ENCODE results near the gene UBE2E1.
A peak's percentile ranks its signal among the peaks of the same experiment; 100 is the strongest.
"Not testable (repeated sequence)": the region's sequence is repeated elsewhere in the genome, so short reads cannot be mapped to it uniquely, and the experiment has no call there.

The UBE2E1 gene

GRCh38 chr3:23881993-23882392 lies 76.2 kb downstream of the UBE2E1 start:
- DNase-seq (ENCODE audit: low read depth) = not testable (repeated sequence)

- no peak for DNase-seq (ENCODE audit: low read depth)
Observed at GRCh38 chr3:23882487-23882918, 76.7 kb downstream of the UBE2E1 start.

- DNase-seq (ENCODE audit: low read depth) = no peak
Observed at GRCh38 chr3:23884481-23884880, 78.7 kb downstream of the UBE2E1 start.

DNA sequence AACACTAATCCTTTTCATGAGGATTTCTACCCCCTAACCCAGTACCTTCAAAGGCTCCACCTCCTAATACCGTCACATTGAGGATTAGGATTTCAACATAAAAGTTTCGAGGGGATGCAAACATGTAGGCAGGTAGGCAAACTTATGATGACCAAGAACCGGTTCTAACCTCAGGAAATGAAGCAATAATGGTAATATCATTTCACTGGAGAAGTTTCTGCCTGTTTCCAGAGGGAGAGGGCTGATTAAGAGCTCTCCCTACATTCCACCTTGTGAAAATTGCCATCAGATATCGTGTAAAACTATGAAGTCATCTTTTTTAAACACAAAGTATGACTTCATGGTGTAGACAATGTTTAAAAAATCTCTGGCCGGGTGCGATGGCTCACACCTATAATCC lies 79.5 kb downstream of the UBE2E1 start:
- no peak for DNase-seq (ENCODE audit: low read depth)

DNA sequence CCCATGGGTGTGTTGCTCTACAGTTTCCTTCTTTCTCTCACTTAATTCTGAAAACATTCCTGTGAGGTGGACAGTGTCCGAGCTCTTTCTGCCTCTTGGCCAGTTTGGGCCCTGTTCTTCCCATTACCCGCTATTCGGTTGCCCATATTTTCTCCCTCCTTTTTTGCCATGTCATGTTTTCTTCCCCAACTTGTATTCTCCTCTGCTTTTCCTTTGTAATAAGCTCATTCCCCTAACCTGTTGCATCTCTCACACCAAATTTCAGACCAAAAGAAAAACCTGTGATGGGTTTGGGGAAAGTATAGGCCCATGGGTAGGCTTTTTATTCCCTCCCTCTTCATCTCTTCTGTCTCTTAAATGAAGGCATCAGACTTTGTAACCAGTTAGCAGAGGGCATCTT lies 80.6 kb downstream of the UBE2E1 start:
- no peak for DNase-seq (ENCODE audit: low read depth)

DNA sequence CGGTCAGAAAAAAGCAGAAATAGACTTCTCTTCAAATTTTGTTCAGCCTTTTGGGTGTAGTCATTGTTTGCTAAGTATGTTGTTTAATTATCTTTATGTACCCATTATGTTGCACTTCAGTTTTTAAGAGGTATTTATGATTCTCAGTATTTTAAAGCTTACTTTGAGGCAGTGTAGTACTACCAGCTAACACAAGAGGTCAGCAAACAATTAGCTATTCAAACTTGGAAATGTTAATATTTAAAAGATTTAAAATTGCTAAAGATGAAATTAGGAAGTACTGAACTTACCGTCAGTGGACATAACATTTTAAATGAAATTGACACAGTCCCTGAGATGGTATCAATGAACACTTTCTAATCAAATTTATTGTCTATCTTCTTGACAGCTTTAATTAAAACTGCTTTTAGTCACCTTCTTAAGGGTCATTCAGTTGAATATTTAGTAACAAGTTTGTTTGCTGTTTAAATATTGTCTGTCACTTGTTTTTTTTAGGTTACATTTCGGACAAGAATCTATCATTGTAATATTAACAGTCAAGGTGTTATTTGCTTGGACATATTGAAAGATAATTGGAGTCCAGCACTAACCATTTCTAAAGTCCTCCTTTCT lies 83.0 kb downstream of the UBE2E1 start:
- DNase-seq (ENCODE audit: low read depth) = no peak

DNA sequence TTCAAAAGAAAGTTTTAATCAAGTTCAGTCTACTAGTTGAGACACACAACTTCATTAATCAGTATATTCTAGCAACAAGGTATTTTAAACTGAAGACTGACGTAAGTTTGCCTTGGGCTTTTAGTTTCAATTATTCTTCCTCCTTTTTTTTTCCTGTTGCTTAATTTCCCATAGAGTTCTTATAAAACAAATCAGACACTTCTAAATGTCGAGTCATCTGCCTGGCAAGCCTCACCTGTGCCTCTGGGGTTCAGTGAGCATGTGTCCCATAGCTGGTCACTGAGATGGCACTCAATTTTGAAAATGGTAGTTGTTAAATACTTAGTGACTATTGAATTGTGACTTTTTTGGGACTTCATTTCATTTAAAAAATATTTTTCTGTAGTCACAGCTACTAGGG lies 83.6 kb downstream of the UBE2E1 start:
- no peak for DNase-seq (ENCODE audit: low read depth)

DNA sequence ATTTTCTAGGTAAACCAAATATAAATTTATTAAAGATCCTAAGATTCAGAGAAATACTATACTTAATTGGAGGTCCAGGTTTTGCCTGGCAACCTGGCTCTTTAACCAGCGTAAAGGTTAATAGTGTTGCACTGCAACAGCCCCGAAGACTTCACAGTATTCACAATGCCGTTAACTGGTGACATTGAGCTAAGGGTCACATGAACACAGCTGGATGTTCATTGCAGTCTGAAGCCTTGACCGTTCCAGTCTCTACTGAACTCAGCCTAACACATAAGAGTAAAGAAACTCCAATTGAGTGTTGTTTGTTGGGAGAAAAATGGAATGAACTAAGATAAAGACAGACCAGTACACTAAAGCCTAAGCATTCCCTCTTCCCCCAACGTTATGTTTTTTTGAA lies 84.2 kb downstream of the UBE2E1 start:
- DNase-seq (ENCODE audit: low read depth) = no peak

- DNase-seq (ENCODE audit: low read depth) = no peak
Observed at GRCh38 chr3:23894254-23895061, 88.7 kb downstream of the UBE2E1 start.

GRCh38 chr3:23895181-23895580 lies 89.4 kb downstream of the UBE2E1 start:
- DNase-seq (ENCODE audit: low read depth) = no peak

- no peak for DNase-seq (ENCODE audit: low read depth)
Observed at GRCh38 chr3:23900744-23901143, 95.0 kb downstream of the UBE2E1 start.

GRCh38 chr3:23904545-23904944 lies 98.8 kb downstream of the UBE2E1 start:
- no peak for DNase-seq (ENCODE audit: low read depth)

DNA sequence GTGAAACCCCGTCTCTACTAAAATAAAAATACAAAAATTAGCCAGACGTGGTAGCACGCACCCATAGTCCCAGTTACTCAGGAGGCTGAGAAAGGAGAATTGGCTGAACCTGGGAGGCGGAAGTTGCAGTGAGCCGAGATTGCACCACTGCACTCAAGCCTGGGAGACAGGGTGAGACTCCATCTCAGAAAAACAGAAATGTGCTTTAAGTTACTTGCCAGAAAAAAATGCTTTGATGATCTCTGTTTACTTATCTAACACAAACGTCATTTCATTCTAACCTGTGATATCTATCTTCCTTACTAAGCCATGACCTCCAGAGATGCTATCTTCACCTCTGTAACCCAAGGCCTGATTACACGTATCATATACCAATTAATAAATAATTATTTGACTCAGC lies 103.6 kb downstream of the UBE2E1 start:
- no peak for DNase-seq (ENCODE audit: low read depth)

DNA sequence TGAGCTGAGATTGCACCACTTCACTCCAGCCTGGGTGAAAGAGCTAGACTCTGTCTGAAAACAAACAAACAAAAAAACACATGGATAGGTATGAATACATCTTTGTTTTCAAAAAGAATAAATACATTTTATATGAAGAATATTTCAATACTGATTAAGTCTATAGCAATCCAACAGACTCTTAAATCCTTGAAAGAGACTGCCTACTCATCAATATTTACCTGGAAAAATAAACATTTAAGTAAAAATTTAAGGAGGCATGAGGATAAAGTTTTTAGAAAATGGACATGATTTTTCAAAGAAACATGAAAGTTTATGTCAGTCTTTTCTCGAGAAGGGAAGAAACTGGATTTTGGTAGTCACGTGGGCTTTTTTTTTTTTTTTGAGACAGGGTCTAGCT lies 105.6 kb downstream of the UBE2E1 start:
- DNase-seq (ENCODE audit: low read depth) = no peak

- not testable (repeated sequence) for DNase-seq (ENCODE audit: low read depth)
Observed at GRCh38 chr3:23912335-23912734, 106.6 kb downstream of the UBE2E1 start.

DNA sequence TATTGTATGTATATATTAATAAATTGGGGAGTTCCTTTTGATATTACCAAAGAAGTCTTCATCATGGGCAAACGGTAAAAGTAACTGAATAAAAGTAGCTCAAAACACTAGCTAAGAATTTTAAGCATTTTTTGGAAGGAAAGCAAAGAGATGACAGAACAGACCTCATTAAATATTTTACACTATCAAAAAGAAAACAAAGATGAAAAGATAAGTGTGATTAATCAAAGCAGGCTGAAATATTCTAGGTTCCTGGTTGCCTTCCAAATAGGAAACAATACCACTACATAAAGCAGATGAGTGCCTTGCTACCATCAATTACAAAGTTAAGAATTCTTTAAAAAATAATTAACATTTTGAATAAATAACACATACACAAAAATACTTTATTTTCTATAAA lies 107.4 kb downstream of the UBE2E1 start:
- no peak for DNase-seq (ENCODE audit: low read depth)

DNA sequence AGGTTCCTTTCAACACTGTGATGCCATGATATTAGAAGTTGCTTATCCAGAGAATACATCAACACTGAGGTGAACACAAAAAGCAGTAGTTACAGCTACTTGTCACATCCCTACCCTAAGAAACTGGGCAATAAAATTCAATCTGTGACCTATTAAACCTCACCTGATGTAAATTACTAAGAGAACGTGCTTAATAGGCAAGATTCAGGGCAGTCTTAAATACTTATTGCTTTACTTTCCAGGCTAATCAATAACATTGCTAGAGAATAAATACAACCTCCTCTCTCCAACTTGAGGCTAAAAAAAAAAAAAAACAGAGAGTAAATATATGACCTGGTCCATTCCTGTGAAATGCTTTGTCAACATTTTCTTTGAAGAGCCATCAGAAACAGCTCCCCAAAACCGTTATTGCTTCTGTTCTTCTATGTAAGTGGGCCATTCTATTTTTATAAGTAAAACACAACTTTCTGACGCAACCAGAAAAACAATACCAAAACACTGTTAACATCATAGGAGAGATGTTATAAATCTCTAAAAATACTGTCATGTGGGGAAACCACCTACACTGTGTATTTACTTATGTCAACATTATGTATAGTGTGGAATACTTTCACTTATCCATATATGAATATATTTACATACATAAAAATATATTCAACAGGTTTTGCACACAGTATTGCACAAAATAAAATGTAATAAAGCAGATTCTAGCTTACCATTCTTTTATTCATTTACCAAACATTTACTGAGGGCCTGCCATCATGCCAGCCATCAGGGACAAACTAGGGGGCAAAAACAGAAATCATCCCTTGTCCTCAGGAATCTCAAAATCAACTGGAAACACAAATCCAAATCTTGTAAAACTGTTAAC lies 108.4 kb downstream of the UBE2E1 start:
- DNase-seq (ENCODE audit: low read depth) = no peak

- DNase-seq (ENCODE audit: low read depth) = no peak
Observed at GRCh38 chr3:23915537-23916108, 109.9 kb downstream of the UBE2E1 start.

GRCh38 chr3:23916152-23916885 lies 110.6 kb downstream of the UBE2E1 start:
- no peak for DNase-seq (ENCODE audit: low read depth)

DNA sequence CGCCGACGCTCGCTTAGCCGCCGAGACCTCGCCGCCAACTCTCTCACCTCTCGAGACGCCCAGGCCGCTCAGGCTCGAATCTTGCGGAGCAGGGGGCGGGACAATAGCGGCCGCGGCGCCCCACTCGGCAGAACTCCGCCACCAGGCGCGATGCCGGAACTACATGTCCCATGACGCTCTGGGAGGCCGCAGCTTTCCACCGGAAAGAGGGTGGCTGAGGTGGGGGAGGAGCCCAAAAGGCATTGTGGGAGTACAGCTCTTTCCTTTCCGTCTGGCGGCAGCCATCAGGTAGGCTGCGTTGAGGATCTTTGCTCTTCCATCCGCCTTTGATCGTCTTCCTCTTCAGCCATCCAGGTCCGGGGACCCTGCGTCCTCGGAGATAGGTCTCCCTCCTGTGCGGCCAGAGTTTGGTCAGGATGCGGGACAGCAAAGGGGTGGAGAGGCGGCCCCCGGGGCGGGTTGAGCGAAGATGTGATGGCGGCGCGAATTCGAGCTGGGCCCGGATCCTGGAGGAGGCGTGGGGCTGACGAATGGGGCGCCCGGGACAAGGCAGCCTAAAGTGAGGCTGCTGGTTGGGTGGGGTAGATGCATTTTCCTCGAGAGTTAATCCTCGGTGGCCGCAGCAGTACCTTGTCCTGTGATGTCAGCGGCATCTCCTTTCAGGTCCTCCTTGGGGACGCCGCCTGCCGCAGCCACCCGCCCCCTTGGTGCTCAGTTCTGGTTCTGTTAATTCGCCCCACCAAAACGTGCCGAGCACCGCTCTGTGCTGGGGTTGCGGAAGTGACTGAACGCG lies 111.3 kb downstream of the UBE2E1 start, which contains the start of the genes NKIRAS1 and RPL15:
TSS of gene NKIRAS1 (minus strand) at position 105 of the 793 bp plus-strand sequence. CDS start 6,086 bp downstream, outside the sequence.
TSS of gene RPL15 (plus strand) at position 247 of the 793 bp plus-strand sequence. CDS start 728 bp downstream, outside the sequence.
- DNase-seq (ENCODE audit: low read depth) = peak; percentile 94

All from activated T-cell treated with anti-CD3 and anti-CD28 coated beads for 48 hours (primary cell).